Measurements from ENCODE around the gene RAB3GAP2.

The RAB3GAP2 gene

GRCh38 chr1:220229771-220230170 lies 42.5 kb downstream of the RAB3GAP2 start:
- ATAC-seq (ENCODE audit: low read depth) (no peak), DNase-seq (ENCODE audit: low spot score) (no peak)
- no peaks in the 10 kb centered on the region for H3K36me3 ChIP-seq (ENCODE audit: low read depth)

GRCh38 chr1:220227393-220227792 lies 44.9 kb downstream of the RAB3GAP2 start:
- Histone ChIP-seq H3K27me3 (ENCODE audit: insufficient read depth, poor library complexity, severe bottlenecking) (no peaks in the 10 kb centered on the region), H3K27ac (ENCODE audit: poor library complexity, severe bottlenecking) (no peak overlapping the region), H3K9me3 (ENCODE audit: severe bottlenecking) (no peaks in the 10 kb centered on the region), H3K4me1 (ENCODE audit: insufficient read depth, poor library complexity, severe bottlenecking) (no peaks in the 10 kb centered on the region), H3K4me3 (ENCODE audit: severe bottlenecking) (no peak overlapping the region), H3K36me3 (ENCODE audit: low read depth) (no peaks in the 10 kb centered on the region)
- ATAC-seq (ENCODE audit: low read depth) (no peak), DNase-seq (ENCODE audit: low spot score) (no peak)
- TF ChIP-seq CTCF (IDR thresholded peaks at IDR 0.05; ENCODE audit: poor library complexity, severe bottlenecking): no peak

More at GRCh38 chr1:220229771-220230170, 42.5 kb downstream of the RAB3GAP2 start:
- no peaks in the 10 kb centered on the region for H3K27me3 ChIP-seq (ENCODE audit: insufficient read depth, poor library complexity, severe bottlenecking)
- TF ChIP-seq CTCF (IDR thresholded peaks at IDR 0.05; ENCODE audit: poor library complexity, severe bottlenecking): no peak
- H3K9me3 ChIP-seq (ENCODE audit: severe bottlenecking): no peaks in the 10 kb centered on the region
- H3K4me3 ChIP-seq (ENCODE audit: severe bottlenecking): no peak overlapping the region
- H3K4me1 ChIP-seq (ENCODE audit: insufficient read depth, poor library complexity, severe bottlenecking): no peaks in the 10 kb centered on the region
- H3K27ac ChIP-seq (ENCODE audit: poor library complexity, severe bottlenecking): no peak overlapping the region

GRCh38 chr1:220226752-220227151 lies 45.5 kb downstream of the RAB3GAP2 start:
- Histone ChIP-seq H3K9me3 (ENCODE audit: severe bottlenecking) (no peaks in the 10 kb centered on the region), H3K4me3 (ENCODE audit: severe bottlenecking) (no peak overlapping the region), H3K4me1 (ENCODE audit: insufficient read depth, poor library complexity, severe bottlenecking) (no peaks in the 10 kb centered on the region), H3K36me3 (ENCODE audit: low read depth) (no peaks in the 10 kb centered on the region), H3K27ac (ENCODE audit: poor library complexity, severe bottlenecking) (no peak overlapping the region), H3K27me3 (ENCODE audit: insufficient read depth, poor library complexity, severe bottlenecking) (no peaks in the 10 kb centered on the region)
- no peak for TF ChIP-seq CTCF (IDR thresholded peaks at IDR 0.05; ENCODE audit: poor library complexity, severe bottlenecking)
- ATAC-seq (ENCODE audit: low read depth) (no peak), DNase-seq (ENCODE audit: low spot score) (no peak)

- Histone ChIP-seq H3K9me3 (ENCODE audit: severe bottlenecking) (no peaks in the 10 kb centered on the region), H3K4me1 (ENCODE audit: insufficient read depth, poor library complexity, severe bottlenecking) (no peaks in the 10 kb centered on the region), H3K4me3 (ENCODE audit: severe bottlenecking) (no peak overlapping the region), H3K27ac (ENCODE audit: poor library complexity, severe bottlenecking) (no peak overlapping the region), H3K27me3 (ENCODE audit: insufficient read depth, poor library complexity, severe bottlenecking) (no peaks in the 10 kb centered on the region), H3K36me3 (ENCODE audit: low read depth) (no peaks in the 10 kb centered on the region)
- no peak for TF ChIP-seq CTCF (IDR thresholded peaks at IDR 0.05; ENCODE audit: poor library complexity, severe bottlenecking)
- DNase-seq (ENCODE audit: low spot score): no peak
- no peak for ATAC-seq (ENCODE audit: low read depth)
Observed at GRCh38 chr1:220225957-220226356, 46.3 kb downstream of the RAB3GAP2 start.

GRCh38 chr1:220224611-220225124 lies 47.6 kb downstream of the RAB3GAP2 start:
- H3K4me1 ChIP-seq (ENCODE audit: insufficient read depth, poor library complexity, severe bottlenecking): no peaks in the 10 kb centered on the region

More at GRCh38 chr1:220224611-220225124, 47.6 kb downstream of the RAB3GAP2 start:
- DNase-seq (ENCODE audit: low spot score) (no peak), ATAC-seq (ENCODE audit: low read depth) (no peak)
- no peaks in the 10 kb centered on the region for H3K27me3 ChIP-seq (ENCODE audit: insufficient read depth, poor library complexity, severe bottlenecking)
- no peak overlapping the region for H3K4me3 ChIP-seq (ENCODE audit: severe bottlenecking)
- TF ChIP-seq CTCF (IDR thresholded peaks at IDR 0.05; ENCODE audit: poor library complexity, severe bottlenecking): no peak
- H3K27ac ChIP-seq (ENCODE audit: poor library complexity, severe bottlenecking): no peak overlapping the region
- H3K36me3 ChIP-seq (ENCODE audit: low read depth): no peaks in the 10 kb centered on the region
- H3K9me3 ChIP-seq (ENCODE audit: severe bottlenecking): no peaks in the 10 kb centered on the region

All from RWPE2 (cell line).